UCSD-AML1 (cell line): ENCODE measurements around the gene SCN7A.

Source experiments
- DNase-seq: peaks from one replicate; lab custom pipeline; 2025; ENCODE audit not compliant: unreplicated experiment; lab: John Stamatoyannopoulos, UW

SCN7A gene

DNA sequence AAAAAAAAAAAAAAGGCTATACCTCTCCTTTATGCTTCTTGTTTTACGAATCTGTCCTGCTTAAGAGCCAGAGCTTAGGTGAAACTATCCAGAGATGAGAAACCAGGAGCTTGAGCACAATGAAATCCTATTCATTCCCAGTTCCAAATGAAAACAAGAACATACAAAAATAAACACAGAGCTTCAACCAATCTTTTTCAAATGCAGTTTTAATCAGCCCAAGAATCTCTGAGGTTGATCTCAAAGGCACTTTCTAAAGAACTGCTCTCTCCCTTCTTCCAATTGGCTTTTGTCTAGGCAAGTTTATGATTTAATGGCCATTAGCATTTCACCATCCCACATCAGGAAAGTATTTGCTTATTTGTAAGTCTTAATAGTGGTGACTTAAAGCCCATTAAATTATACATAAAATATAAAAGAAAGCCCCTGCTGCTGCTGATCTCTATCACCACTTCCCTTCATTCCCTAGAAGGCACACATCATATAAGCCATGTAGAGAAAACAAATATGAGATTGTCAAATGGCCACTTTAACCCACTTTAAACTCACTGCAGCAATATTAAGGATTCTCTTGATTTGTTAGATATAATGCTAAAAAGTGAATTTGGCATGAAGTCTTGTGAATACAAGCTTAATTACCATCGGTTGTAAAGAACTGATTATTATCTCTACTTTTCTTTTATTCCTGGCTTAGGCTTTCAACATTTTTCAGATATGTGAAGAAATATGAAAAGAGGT, 89.0 kb downstream of the SCN7A start:
- DNase-seq = no peak

DNA sequence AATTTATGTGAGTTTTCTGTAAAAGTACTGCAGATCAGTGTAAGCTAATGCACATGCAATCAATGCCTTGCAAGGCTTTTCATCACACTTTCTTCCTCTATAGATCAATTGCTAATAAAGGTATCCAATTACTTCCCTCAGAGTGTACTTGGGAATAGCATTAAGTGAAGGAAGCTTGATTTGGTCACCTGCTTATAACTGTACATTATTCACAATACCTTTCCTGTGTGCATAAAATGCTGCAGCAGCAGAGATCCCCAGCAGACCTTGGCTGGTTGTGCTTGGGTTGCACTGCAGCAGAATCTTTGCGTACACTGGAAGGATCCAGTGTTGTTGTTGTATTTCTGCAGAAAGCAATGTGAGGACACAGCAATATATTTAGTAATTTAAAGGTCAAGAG, 99.8 kb downstream of the SCN7A start:
- DNase-seq = no peak

DNA sequence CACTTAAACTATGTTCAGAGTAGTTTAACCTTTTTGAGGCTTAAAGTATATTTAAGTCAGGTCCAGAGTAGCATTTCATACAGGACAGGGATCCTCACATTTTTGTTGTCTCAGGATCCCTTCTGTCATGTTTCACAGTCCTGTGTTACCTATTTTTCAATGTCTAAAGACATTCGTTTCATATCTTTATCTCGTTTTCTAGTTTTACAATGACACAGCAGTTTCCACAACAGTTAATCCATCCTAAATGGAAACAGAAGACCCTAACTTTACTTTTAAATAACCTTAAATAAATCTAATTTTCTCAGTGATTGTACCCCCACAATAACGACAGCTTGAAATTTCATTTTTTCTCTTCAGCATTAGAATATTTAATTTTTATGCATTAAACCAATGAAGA, 101.0 kb downstream of the SCN7A start:
- DNase-seq = no peak

DNA sequence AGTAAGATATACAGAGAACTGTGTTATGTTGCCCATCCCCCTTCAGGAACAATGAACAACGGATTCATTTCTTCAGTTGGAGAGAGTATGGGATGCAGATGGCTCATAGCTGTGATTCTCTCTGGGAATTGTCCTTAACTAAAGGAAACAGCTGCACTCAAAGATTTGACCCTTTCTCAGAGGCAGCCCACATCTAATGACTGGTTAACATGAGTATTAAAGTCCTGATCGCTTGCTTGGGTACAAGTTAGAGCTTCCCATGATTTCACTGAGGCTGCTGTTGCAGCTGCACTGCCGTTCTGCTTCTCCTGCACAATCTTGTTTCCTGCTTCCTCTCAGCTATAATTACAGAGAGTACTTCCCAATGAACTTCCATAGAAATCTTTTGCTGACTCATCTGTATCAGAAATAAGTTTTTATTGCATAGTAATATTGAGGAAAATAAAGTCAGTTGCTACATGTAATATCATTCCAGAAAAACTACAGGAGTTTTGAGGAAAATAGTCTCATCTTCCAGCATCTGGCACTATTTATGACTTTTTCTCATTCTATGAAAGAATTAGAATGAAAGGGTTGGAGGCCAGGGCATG, 105.5 kb downstream of the SCN7A start:
- no peak for DNase-seq

DNA sequence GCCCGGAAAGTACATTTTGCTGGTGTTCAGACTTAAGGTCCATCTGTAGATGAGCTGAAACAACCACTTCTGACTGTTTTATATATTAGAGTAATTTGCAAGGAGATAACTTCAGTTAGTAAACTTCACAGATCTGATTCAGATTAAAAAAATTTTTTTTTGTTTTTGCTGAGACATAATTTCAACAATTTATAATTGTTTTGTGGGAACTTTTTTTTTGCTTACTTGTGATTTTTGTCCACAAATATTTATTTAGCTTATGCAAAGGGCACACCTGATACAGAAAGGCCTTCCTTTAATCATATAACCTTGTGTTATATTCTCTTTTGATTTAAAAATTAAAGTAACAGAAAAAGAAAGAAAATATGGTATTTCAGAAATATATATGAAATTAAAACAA, 108.7 kb downstream of the SCN7A start:
- no peak for DNase-seq

DNA sequence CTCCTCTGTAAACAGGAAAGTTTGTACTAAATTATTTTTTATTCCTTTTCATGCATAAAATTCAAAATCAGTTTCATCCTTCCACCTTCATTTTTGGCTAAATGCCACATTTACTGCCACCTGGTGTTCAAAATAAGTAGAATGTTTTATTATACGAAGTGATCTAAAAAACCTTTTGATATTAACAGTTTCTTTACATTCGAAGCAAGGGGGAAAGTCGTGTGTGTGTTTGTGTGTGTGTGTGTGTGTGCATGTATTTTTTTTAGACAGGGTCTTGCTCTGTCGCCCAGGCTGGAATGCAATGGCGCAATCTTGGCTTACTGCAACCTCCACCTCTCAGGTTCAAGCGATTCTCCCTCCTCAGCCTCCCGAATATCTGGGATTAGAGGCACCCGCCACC, 109.3 kb downstream of the SCN7A start:
- no peak for DNase-seq

DNA sequence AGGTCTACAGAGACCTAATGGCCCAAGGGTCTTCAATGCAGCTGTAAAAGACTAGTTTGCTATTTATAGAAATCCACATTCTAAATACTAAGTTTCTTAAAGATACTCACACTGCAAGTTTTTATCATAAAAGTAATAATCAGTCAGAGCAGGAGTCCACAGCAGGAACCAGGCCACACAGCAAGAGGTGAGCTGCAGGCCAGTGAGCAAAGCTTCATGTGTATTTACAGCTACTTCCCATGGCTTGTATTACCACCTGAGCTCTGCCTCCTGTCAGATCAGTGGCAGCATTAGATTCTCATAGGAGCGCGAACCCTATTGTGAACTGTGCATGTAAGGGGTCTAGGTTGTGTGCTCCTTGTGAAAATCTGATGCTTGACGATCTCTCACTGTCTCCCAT, 111.6 kb downstream of the SCN7A start:
- no peak for DNase-seq

DNA sequence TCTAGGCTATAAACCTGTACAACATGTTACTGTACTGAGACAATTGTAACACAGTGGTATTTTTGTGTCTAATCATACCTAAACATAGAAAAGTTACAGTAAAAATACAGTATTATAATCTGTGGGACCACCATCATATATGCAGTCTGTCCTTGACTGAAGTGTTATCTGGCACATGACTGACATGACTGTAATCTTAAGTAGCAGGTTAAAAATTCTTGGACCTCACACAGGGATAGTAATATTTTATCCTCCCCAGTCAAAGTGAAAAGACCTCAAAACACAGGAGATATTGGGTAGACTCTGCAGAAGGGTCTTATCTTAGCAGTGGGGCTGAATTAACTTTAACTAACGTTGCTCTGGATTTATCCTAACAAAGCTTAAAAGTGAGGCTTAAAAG, 113.4 kb downstream of the SCN7A start:
- no peak for DNase-seq

DNA sequence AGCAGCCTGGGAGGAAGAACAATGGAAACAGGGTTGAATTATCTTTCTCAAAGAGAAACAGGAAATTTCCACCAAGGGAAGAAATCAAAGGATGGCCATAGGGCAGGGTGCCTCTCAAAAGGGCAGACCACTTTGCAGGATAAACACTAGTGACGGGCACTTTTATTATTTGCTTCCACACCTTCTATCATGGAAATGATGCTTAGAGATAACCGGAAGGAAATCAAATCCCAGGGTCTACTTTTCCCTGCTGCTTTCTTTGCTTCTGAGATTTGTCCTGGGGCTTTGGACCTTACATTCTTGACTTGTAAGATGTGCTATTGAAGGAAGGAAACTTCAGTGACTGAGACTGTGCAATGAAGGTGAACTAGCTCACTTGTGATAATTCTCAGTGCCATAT, 117.2 kb downstream of the SCN7A start:
- no peak for DNase-seq

DNA sequence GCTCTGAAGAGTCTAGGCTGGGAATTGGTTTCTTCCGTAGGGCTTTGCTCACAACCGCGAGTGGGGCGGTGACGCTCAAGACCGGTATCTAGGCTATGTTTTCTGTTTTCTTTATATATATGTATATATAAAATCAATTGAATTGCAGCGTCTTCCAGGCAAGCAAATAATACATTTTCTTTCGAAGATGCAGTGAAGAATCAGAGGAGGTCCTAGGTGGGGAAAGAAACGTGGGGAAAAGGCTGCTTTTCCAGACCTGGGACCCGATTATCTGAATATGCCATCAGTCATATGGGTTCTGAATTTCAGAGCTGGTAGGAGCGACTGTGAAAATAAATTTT, 117.6 kb downstream of the SCN7A start:
- no peak for DNase-seq

DNA sequence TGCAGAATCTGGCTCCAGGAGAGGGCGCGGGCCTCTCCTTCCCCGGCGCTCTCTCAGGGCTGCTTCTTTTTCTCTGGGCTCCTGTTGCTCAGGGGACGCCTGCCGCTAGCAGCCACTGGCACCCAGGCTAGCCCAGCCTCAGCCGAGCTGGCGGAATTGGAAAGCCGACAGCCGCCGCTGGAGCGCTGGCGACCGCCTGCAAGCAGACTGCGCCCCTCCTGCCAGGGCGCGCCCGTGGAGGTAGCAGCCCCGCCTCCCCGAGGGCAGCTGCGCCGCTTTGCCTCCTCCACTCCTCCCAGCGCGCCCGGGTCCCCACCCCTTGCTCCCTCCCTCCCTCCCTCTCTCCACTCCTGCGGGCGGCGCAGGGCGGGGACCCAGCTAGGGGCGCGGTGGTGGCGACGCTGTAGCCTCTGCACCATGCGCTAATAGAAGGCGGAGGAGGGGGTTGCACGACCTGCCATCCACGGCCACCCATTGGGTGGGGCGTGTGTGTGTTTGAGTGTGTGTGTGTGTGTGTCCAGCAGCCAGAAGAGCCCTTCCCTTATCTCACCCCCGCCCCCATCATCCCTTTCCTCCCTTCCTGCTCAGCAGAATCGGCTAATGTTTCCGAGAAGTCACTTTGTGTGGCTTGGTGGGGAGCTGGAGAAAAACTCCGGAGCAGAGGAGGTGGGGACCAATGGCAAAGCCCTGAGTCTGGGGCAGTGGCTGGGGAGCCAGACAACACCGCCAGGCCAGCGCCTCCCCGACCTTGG, 118.1 kb downstream of the SCN7A start, which contains the start of gene SCN9A:
Gene SCN9A, minus strand, starts transcription at position 209 of the 752 bp plus-strand sequence. CDS start 64,188 bp downstream, outside the sequence.
- DNase-seq = peak; percentile 76

DNA sequence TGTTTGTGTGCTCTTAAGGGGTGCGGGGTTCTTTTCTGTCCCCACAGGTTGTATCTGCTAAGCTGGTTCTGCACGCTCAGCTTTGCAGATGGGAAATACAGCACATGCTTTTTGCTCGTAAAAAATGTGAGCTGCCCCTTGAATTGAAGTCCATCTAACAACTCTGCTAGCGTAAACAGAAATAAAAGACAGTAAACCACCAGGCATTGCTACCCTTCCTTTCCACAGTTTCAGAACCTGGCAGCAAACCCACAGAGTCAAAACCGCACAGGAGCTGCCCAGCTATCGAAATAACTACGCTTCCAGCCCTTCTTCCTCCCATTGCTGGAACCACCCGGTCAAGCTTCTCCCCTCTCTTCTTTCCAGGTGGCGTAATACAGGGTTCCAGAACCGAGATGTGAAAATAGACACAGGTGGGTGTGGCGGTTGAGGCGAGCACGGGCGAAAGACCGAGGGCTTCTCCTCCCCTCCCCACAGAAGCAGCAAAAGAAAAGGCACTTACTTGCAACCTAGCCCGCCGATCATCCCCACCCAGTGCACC, 118.8 kb downstream of the SCN7A start:
- peak; percentile 23 for DNase-seq

DNA sequence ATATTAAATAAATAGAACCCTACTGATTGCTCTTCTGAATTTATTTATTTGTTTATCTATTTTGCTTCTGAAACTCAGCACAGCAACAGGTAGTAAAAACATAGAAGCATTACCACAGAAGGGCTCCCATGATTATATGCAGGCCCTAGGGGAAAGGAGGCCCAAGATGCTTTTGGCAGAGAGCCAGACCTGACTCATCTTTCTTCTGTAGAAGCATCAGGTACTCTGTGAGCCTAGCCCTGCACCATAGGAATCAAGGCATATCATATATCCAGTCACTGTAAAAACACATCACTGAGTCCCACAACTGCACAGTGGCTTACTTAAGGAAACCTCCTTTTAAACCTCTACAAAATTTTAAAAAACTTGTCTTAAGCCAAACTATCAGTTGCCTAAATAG, 120.1 kb downstream of the SCN7A start:
- no peak for DNase-seq

DNA sequence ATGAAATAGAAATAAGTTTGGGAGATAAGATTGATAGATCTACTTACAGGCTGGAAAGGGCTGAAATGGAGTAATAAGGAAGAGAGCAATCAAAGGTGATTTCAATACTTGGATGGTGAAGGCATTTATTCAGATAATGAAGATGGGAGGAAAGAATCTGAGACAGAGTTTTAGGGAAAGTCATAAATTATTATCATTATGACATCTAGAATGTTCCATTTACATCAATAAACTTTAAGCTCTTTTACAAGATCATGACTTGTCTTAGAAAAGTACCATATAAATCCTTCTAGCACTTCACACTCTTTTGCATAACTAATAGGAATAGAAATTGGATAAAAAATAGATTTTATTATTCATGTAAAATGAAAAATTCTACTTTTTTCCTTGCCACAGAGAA, 120.5 kb downstream of the SCN7A start:
- no peak for DNase-seq

DNA sequence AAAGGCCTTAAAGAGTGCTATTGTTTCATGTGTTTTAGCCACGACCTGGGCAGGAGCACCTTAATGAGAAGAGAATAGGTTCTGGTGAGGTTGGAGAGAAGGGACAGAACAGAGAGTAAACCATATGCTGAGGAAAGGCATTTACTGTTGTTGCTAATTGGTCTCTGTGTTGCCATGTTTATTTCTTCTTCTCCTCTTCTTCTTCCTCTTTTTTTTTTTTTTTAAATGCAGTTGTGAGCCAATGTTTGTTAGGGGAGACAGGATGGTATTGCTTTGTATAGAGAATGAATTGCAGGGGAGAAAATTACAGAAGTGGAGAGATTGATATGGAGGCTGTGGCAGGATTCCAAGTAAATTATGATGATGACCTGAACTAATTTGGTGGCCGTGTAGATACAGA, 120.9 kb downstream of the SCN7A start:
- no peak for DNase-seq

DNA sequence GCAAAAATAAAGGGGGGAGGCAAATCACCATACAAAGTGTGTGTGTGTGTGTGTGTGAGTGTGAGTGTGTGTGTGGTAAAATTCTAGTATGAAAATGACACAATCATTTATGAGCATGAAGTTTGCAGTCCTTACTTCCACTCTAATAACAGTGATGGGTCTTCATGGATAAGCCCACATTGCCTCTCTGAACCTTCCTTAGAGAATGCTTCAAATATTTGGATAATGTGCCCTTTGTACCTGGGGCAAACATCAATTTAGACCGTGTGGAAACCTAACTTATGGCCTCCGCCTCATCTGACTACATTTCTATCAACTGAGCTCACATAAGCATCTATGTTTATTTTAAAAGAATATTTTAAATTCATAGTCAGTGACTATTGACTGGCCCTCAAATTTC, 122.0 kb downstream of the SCN7A start:
- DNase-seq = no peak

DNA sequence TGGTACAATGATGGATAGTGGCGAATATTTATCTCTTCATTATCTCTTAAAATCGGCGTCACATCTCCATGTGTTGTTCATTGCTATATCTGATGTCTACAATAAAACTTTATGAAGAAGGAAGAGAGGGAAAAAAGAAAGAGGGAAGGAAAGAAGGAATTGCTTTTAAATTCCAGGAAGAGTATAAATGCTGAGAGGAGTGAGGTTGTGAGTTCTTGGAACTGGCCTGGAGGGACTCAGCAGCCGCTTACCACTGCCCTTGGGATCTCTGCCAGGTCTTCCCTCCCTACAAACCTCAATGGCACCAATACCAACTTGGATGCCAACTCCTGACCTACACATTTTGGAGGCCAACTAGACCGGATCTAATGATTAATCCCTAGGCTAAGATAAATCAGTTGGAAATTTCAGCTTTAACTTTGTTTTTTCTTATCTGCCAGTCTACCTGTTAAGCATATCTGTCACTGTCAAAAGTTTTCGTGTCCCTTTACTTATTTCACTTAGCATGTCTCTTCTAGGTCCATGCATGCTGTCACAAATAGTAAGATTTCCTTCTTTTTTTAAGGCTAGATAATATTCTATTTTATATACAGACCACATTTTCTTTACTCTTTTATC, 128.1 kb downstream of the SCN7A start:
- DNase-seq = no peak

DNA sequence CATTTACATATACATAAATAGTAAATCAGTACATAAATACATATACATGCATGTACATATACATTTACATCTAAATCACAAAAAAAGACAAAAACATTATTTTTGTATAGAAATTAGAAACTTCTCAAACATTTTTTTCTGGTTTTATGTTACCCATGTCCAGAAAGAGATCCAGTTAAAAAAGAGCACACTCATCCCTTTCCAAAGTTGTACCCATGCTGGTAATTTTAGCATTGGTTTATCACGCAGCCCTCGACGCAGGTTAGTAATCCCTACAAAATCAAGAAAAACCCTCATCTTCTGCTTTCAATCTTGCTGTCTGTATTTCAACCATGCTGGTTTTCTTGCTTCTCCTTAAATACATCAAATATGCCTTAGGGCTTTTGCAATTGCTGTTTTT, 128.8 kb downstream of the SCN7A start:
- no peak for DNase-seq

DNA sequence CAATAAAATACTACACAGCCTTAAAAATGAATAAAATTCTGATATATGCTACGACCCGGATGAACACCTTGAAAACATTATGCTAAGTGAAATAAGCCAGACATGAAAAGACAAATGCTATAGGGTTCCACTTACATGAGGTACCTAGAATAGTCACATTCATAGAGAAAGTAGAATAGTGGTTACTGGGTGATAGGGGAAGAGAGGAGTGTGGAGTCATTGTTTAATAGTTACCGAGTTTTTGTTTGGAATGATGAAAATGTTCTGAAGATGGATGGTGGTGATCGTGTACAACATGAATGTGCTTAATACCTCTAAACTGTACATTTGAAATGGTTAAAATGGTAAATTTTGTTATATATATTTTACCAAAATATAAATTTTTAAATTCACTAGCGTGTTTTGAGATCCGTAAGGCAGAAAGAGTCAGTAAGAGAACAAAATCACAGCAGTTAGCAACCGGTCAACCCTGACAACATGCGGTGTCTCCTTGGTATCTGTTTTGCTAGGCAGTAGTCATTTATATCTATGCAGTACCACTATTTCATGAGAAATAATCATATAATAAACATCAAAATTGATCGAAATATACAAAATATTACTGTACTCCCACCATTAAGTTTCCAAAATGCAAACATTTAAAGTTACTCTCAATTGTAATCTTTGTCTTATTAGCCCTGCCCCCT, 129.4 kb downstream of the SCN7A start:
- DNase-seq = no peak

DNA sequence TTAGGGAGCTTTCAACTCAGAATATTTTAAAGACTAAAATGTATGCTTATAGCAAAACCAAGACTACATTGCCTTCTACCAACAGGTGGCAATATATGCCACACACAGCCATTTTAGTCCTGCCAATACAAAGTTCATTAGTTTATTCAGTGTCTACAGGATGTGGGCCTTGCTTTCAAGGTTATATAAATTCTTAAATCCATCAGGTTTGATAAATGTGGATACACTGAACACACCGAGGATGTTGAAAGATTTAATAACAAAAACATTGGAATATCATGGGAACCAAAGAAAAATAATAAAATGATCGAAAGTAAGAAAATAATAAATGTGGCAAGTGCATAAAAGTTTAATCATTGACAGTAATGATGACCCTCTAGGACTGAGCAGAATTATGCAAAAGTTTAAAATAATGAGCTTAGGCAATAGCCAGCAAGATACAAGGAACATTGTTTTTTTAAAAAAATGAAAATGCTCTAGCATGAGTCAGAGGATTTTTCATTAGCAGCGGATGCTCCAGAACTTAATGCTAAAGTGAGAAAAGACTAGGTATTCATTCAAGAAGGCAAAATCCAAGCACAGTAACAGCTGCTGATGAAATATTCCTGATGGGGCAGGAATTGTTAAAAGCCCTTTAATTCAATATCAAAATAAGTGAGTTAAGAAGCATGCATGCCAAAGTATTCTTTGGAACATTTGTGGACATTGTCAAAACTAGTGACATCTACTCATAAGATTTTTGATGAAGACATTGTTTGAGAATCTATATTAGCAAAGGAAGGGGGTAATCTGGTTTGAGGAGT, 132.5 kb downstream of the SCN7A start:
- no peak for DNase-seq
